GM12892 (cell line): ENCODE measurements around the gene LMAN1.

Experiments
- DNase-seq: peaks from one replicate; pipeline ENCODE4 v3.0.0; 2011; ENCODE audit not compliant: insufficient read length
- FAIRE-seq: peaks from 2 replicates; lab custom pipeline; 2011; peaks lifted over from hg19 to GRCh38; lab: Jason Lieb, UNC
- POLR2A ChIP-seq: IDR thresholded peaks from 2 replicates; pipeline ENCODE4 v1.6.1; 2011; ENCODE audit warnings: low read depth, low read length, control low read depth
- POLR2AphosphoS5 ChIP-seq: IDR thresholded peaks from 2 replicates; pipeline ENCODE4 v1.6.1; 2011; ENCODE audit warnings: low read depth, low read length, control low read depth
- TAF1 ChIP-seq: IDR thresholded peaks from 2 replicates; pipeline ENCODE4 v1.6.1; 2011; ENCODE audit warnings: low read depth, mild to moderate bottlenecking, control low read depth, low read length, borderline replicate concordance

LMAN1 gene

DNA sequence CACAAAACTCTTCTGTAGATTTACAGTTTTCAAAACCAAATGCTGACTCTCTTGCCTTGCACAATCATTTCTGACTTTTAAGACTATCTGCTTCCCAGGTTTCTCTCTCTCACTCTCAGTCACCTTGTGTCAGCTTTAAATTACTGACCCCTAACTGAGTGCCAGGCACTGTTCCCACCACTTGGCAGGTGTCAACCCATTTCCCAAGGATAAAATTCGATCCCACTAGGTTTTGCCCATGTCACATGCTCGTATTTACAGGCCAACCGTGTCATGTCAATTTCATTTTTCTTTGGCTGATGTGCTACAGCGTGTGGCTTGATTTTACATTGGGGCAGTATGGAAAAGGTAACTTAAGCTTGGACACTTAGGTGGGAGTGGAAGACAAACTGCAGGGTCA is 26.1 kb upstream of the LMAN1 start:
- FAIRE-seq (no peak), DNase-seq (no peak)
- no peak for TF ChIP-seq POLR2A
- TF ChIP-seq TAF1: no peak
- TF ChIP-seq POLR2AphosphoS5: no peak

DNA sequence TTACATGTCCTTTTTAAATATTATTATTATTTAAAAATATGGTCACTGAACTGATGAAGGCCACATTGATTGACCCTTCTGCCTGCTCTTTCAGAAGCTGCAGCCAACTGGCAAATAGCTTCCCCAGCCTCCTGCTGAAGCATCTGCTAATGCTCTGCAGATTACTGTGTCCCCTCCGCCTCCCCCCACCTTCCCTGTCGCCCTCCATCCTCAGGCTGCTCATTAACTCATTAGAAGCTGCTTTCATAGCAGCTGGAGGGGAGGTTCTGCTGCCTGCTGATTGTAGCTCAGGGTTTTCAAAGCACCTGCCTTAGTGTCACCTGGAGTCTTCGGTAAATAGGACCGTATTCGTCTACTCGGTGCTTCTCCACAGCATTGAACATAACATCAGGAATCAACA is 24.8 kb upstream of the LMAN1 start:
- DNase-seq (no peak), FAIRE-seq (no peak)
- no peak for TF ChIP-seq POLR2A
- no peak for TF ChIP-seq POLR2AphosphoS5
- TF ChIP-seq TAF1: no peak

DNA sequence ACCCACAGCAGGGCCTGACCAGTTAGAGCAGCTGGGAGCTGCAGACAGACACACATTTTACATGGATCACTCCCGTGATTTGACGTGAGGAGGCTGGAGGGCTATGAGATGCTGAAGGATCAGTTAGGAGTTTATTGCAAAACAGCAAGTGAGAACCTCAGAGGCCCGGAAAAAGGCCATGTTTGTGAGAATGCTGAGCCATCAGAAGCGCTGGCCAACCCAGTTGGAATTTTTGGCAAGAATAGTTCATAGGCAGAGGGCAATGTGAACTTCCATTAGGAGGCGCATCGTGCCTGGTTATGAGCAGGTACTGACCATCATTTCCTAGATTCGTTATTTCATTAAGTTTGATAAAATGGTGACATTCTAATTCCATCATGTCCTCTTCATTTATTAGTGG is 23.3 kb upstream of the LMAN1 start:
- no peak for TF ChIP-seq TAF1
- TF ChIP-seq POLR2A: no peak
- TF ChIP-seq POLR2AphosphoS5: no peak
- DNase-seq: no peak
- no peak for FAIRE-seq

DNA sequence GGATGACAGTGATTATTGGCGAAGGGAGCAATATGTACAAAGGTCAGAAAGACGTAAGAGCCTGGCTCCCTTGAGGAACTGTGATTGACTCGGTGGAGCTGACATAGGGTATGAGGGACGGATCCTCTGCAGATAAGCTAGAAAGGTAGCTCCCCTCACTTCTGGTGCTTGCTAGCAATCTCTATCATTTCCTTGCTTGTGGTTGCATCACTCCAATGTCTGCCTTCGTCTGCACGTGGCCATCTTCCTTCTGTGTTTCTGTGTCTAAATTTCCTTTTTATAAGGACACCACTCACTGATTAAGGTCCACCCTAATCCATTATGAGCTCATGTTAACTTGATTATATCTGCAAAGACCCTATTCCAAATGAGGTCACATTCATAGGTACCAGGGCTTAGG is 22.9 kb upstream of the LMAN1 start:
- no peak for FAIRE-seq
- no peak for DNase-seq
- TF ChIP-seq POLR2A (no peak), TAF1 (no peak), POLR2AphosphoS5 (no peak)

DNA sequence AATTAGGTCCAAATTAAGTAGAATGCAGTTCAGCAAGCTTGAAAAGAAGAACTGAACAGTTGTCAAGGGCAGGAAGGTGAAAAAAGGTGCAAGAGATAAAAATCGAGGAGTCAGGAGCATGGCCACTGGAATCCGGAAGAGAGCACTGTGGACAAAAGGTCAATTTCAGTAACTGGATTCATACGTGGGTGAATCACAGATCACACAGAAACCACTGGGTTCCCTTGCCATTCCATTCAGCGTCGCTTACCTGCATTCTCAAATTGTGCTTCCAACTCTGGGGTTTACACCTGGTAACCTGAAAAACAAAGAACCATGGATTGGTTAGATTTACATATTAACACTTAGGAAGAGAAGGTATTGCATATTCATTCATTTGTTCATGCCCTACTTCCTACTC is 21.6 kb upstream of the LMAN1 start:
- DNase-seq: no peak
- FAIRE-seq: no peak
- TF ChIP-seq POLR2A: no peak
- no peak for TF ChIP-seq TAF1
- TF ChIP-seq POLR2AphosphoS5: no peak

DNA sequence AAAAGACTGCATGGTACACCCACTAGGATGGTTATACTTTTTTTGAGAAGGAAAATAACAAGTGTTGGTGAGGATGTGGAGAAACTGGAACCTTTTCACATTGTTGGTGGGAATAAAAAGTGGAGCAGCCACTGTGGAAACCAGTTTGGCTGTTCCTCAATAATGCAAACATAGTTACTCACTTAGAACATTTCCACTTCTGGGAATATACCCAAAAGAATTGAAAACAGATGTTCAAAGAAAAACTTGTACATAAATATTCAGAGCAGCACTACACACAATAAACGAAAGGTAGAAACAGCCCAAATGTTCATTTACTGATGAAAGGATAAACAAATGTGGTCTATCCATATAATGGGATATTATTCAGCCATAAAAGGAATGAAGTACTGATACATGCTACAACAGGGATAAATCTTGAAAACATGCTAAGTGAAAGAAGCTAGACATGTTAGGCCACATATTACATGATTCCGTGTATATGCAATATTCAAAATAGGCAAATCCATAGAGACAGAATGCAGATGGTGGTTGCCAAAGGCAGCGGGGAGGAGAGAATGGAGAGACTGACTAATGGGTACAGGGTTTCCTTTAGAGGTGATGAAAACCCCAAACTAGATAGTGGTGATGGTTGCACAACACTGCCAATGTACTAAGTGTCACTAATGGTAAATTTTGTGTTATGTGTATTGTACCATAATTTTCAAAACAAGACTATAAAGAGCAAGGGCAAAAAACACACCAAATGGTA is 20.9 kb upstream of the LMAN1 start:
- FAIRE-seq: no peak
- no peak for TF ChIP-seq POLR2A
- no peak for TF ChIP-seq TAF1
- TF ChIP-seq POLR2AphosphoS5: no peak
- no peak for DNase-seq

DNA sequence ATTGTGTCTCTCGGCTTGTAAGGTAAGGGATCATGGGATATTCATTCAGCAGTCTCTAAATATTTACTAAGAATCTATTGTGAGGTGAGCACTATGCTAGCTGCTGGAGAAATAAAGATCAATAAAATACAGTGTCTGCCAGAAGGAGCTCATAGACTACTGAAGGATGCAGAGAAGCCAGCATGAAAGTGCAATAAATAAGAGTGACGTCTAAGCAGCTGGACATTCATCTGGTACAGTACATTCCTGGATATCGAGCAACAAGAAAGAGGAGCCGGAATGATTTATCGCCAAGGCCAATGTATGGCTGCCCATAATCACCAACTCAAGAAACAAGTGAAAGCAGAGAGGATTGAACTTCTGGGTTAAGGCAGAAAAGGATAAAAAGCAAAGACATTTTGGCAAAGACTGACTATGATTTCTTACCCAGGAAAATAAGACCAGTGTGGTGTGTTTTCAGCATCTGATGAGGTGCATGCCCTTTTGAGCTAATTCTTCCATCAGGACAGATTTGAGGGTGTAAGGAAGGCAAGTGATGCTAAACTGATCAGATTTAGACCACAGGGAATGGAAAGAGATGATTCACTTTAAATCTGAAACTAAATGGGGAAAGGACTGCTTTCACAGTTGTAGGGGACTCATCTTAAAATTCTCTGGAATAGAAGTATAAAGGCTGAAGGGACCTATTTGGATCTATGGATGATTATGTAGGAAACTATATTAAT is 18.7 kb upstream of the LMAN1 start:
- TF ChIP-seq TAF1 (no peak), POLR2AphosphoS5 (no peak)
- FAIRE-seq (no peak), DNase-seq (no peak)

DNA sequence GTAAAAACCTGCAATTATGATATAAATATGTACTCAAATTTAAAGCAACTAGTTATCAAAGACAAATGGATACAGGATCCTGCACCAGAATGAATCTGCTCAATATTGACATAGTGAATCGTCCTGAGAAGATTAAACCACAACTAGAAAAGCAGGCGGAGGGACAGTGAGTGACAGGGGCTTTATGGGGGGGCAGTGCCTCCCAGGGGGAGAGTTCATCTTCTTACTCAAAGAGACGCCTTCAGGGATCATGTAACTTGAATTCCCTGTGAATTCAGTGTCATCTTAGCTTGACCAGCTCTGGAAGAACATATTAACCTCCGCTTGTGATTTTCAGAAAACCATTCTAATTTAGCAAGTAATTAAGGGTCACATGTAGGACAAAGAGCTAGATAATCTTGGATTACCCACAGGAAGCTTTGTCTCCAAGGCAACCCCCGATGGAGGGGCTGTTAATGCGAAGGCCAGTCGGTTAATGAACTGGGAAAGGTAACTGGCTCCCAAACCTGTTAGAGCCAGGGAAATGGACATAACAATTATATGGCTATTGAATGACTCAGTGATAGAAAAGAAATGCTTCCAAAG is 17.4 kb upstream of the LMAN1 start:
- DNase-seq: no peak
- TF ChIP-seq POLR2A: no peak
- FAIRE-seq: no peak

DNA sequence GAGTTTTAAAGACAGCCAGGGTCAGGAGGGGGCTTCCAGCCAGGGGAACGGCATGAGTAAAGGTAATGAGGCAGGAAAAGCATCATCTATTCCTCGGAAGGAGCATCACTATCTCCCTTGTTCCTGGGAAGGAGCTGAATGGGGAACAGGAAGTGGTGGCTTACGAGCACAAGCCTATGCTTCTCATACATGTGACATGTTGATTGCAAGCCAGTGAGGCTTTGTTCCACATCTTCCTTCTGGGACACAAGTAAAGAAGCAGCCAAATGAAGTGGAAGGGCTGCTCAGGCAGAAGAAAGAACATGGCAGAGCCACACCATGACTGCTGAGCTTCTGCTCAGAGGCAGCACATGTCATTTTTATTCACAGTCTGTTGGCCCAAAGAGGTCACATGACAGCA is 15.1 kb upstream of the LMAN1 start:
- FAIRE-seq (no peak), DNase-seq (no peak)
- TF ChIP-seq TAF1 (no peak), POLR2AphosphoS5 (no peak), POLR2A (no peak)

DNA sequence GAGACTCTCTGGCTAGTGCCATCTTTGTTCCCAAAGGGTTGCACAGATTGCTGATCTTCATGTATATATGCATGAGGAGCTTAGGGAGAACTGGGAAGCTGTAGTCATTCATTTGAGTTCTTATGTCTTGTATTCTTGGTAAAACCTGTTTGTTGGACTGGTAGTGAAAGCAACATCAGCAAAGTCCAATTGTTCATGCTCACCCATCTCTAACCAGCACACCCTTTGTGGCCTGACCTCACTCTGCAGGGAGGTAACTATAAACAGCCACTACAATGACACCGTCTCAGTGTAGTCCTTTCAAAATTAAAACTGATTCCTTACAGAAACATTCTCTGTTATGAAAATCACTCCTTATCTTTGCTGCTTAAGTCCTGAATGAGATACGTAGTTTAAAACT is 13.9 kb upstream of the LMAN1 start:
- no peak for FAIRE-seq
- TF ChIP-seq POLR2AphosphoS5: no peak
- TF ChIP-seq POLR2A: no peak
- no peak for TF ChIP-seq TAF1
- DNase-seq: no peak

DNA sequence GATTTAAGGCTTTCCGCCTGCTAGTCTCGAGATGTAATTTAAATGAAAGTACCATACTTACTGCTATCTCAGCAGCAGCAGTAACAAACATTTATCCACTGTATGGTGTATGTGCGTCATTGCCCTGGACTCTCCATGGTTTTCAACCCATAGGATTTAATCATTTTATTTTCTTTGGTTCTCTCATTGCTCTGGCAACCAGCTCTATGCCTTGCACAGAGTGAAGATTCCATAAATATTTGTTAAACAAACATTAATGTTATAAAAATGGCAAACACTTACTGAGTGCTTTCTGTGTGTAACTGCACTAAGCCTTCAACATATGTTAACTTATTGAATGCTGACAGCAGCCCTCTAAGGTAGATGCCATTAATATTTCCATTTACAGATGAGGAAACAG is 1.3 kb upstream of the LMAN1 start:
- DNase-seq (no peak), FAIRE-seq (no peak)
- TF ChIP-seq TAF1: no peak
- TF ChIP-seq POLR2A: no peak
- no peak for TF ChIP-seq POLR2AphosphoS5

DNA sequence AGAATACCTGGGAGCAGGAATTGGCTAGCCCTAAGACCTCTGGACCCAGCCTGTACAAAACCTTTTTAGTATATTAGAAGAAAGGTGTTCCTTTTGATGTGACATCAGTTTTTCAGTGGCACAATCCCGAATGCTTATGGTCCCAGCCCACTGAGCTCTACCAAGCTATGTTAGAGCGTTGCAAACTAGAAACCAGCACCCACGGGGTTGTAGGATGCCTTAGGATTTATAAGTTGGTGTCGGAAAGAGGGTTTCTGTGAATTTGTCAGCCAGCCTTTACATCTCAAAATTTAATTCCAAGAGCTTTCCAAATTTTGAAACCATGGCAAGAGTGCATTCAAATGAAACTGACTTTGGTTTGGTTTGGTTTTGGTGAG is 499 bp upstream of the LMAN1 start:
- DNase-seq (no peak), FAIRE-seq (no peak)
- TF ChIP-seq TAF1 (no peak), POLR2A (no peak), POLR2AphosphoS5 (no peak)
